SIG-M5 treated with dmso at 0.1 percent for 504 hours (cell line): ENCODE results near the gene MRPL27.
"Not testable (repeated sequence)": the region's sequence is repeated elsewhere in the genome, so short reads cannot be mapped to it uniquely, and the experiment has no call there.

Experiments used
- DNase-seq: peaks from one replicate; lab custom pipeline; 2025; ENCODE audit not compliant: unreplicated experiment; lab: John Stamatoyannopoulos, UW

Gene MRPL27

GRCh38 chr17:50372758-50373556 lies at the start of gene MRPL27, which contains the start of gene EME1:
TSS of gene MRPL27 (minus strand) at chr17:50373184. CDS start at chr17:50373170, 14 bp downstream.
TSS of gene EME1 (plus strand) at chr17:50373229. CDS start at chr17:50375209, 1,980 bp downstream.
- peak; percentile 96 for DNase-seq

- DNase-seq: no peak
Measured at GRCh38 chr17:50422738-50423137, 49.8 kb upstream of the MRPL27 start.

GRCh38 chr17:50421308-50422051 lies 48.5 kb upstream of the MRPL27 start:
- peak; percentile 71 for DNase-seq

DNA sequence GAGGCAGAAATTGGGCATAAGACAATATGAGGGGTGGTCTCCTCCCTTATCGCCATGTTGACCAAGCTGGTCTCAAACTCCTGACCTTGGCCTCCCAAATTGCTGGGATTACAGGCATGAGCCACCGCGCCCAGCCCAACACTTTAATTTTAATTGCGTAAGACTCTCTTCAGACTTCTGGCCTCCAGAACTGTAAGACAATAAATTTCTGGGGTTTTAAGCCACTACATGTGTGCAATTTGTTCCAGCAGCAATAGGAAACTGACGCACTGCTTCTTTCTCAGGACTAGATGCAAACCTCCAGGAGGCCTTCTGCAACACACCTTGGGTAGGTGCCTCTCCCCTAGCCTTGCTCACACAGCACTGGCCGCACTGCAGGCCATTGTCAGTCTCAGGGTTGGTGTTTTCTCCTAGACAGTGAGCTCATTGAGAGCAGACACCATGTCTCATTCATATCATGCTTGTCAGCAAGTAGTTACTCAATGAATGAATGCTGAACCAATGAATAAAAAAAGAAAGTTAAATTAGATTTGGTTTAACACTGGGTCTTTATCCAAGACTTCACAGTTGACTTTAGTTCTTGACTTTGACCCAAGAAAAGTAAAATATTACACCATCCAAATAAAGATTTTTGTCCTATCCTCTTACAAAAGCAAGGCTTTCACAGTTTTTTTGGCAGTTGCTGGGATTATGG lies 47.6 kb upstream of the MRPL27 start:
- DNase-seq: peak; percentile 23

- DNase-seq: not testable (repeated sequence)
Measured at GRCh38 chr17:50419577-50419976, 46.6 kb upstream of the MRPL27 start.

- DNase-seq: no peak
Measured at GRCh38 chr17:50414808-50415207, 41.8 kb upstream of the MRPL27 start.

DNA sequence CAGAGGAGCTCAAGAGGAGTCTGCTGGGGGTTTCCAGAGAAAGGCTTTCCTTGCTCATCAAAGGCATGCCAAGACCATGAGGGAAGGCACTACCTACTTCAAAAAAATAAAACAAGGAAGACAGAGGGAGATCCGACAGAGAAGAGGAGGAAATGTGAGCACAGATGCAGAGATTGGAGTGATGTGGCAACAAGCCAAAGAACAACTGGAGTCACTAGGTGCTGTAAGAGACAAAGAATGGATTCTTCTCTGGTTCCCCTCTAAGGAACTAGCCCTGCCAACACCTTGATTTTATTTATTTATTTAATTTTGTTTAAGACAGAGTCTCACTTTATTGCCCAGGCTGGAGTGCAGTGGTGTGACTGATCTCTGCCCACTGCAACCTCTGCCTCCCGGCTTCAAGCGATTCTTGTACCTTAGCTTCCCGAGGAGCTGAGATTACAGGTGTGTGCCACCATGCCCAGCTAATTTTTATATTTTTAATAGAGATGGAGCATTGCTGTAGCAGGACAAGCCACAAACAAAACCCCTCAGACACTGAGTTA lies 39.3 kb upstream of the MRPL27 start:
- DNase-seq: no peak

DNA sequence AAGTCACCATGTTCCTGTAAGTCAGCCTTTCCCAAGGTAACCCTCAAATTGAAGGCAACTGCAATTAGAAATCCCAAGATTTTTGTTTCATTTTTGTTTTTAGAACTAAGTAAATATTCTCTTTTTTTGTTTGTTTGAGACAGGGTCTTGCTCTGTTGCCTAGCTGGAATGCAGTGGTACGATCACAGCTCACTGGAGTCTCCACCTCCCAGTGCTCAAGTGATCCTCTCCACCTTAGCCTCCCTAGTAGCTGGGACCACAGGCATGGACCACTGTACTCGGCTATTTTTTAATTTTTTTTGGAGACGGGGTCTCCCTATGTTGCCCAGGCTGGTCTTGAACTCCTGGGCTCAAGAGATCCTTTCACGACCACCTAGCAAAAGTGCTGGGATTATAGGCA lies 34.9 kb upstream of the MRPL27 start:
- DNase-seq: no peak

DNA sequence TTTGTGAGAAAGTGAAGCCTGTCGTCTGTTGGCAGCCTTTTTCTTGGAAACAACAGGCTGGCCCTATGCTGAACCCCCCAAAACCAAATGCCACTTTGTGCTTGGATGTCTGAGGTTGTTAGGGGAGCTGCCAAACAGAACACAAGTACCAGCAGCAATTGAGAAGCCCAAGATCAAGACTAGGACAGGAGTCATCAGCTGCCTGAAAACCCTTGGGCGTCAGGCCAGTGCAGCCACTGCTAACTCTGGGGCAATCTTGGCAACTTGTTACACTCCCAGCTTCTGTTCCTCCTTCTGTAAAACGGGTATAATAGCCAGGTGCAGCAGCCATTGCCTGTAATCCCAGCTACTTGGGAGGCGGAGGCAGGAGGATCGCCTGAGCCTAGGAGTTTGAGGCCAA lies 33.6 kb upstream of the MRPL27 start:
- no peak for DNase-seq

- DNase-seq: not testable (repeated sequence)
Measured at GRCh38 chr17:50405351-50405750, 32.4 kb upstream of the MRPL27 start.

- not testable (repeated sequence) for DNase-seq
Measured at GRCh38 chr17:50399591-50399990, 26.6 kb upstream of the MRPL27 start.

GRCh38 chr17:50398672-50399071 lies 25.7 kb upstream of the MRPL27 start:
- DNase-seq: not testable (repeated sequence)

DNA sequence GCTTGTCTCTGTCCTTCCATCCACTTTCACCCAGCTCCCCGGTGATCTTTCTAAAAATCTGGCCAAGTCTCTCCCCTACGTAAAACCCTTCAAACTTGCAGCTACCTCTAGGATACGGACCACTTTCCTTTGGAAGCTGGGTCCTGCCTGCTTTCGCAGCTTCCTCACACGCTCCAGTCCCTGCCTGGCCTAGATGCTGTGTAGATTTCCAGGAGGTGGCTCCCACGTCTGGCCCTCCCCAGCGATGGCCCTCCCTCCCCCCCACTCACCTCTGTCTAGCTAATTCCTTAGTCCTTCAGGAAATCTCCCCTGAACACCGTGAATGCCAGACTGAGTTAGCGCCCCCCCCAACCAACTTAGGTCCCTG lies 24.9 kb upstream of the MRPL27 start:
- no peak for DNase-seq

DNA sequence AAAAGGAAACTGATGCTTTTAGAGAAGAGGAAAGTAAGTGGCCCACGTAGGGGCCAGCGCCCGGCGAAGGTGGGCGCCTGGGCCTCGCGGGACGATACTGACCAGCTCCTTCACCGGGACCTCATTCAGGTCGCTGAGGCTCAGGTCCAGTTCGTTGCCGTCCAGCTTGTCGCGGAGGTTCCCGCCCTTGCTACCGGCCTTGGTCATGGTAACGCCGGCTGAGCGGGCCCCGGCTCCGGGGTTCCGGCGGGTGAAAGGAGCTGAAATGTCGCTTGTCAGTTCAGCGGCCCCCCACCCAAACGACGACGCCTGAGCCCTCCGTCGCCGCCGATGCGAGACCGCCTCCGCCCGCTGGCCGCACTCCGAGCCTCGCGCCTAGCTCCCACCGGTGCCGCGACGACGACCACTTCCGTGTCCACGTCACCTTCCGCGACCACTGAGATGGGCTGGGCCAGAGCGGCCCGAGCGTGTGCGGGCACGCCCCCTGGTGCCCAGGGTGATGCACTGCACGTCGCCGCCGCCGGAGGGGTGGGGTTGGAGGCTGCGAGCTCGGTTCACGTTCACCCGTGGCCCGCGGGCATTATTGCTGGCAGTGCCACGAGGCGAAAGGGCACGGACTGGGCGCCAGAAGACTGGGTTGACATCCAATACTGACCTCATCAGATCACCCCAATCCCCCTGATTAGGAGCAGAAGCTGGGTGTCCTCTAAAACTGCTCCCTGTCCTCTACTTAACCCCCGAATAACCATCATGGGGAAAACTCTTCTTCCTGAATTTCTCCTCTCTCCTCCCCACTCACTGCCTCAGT lies 24.3 kb upstream of the MRPL27 start, which contains the start of gene LRRC59:
LRRC59 (minus strand) TSS at position 413 of the 808 bp plus-strand sequence; CDS start at position 207, 206 bp downstream.
- peak; percentile 78 for DNase-seq

GRCh38 chr17:50396261-50397110 lies 23.5 kb upstream of the MRPL27 start:
- DNase-seq: peak; percentile 64

DNA sequence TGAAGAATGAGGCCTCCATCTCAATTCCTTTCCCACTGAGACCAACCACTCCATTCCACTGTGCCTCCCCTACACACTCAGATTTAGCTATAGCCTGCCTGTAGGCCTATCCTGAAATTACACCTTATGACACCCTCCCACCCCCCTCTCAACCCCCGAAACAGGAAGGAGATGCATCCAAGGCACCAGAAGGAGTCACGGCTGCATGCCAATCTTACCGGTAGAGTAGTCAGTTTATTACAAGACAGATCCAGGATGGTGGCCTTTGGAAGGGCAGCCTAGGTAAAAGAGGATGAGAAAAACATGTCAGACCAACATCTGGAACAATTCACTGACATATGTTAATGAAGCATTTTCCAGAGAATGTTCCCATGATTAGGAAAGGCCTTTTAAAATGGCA lies 21.7 kb upstream of the MRPL27 start:
- no peak for DNase-seq

- no peak for DNase-seq
Measured at GRCh38 chr17:50393700-50394099, 20.7 kb upstream of the MRPL27 start.

DNA sequence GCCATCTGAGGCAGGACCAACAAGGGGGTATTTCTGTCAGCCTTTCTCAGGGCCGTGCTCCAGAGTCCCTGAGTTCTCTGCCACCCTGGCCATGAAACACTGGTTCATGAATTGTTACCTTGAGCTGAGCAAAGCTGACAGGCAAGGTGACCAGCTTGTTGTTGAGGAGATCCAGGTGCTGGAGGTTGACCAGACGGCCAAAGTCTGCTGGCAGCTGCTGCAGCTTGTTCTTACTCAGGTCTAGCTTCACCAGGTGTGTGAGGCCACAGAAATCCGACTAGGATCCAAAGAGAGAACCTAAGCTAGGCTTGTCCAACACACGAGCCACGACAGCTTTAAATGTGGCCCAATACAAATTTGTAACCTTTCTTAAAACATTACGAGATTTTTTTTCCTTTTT lies 19.6 kb upstream of the MRPL27 start:
- DNase-seq: no peak

DNA sequence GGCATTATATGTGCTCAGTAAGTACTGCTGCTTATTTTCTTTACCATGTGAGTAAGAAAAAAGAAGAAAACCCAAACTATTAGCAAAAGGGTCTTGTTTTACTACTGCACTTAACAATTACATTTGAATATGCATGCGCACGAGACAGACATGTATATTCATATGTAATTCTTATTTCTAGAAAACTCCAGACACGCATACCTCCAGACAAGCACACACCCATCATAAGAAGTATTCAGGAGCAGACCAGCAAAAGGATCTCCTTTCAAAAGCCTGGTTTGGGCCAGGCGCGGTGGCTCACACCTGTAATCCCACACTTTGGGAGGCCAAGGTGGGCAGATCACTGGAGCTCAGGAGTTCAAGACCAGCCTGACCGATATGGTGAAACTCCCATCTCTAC lies 16.6 kb upstream of the MRPL27 start:
- DNase-seq: no peak
